GM12878 (cell line): ENCODE data around the gene ROBO1. TPM values are rescaled to one million over a fixed set of nuclear protein-coding genes. Genes with fewer than 3 reads are reported as not detected.

ENCODE experiments used
- ATAC-seq: fragments of 200-7000 bp; cut with Tn5 transposase; 3 replicates; pipeline ENCODE4 v1.9.1; 2020; ENCODE audit warnings: mild to moderate bottlenecking, moderate library complexity
- BruUV-seq: library from RNA; stranded (reverse); fragments of 400-500 nt; replicated peaks from 2 replicates; lab custom pipeline; 2021; lab: Mats Ljungman, UMichigan
- CTCF ChIA-PET: fragments of 300-600 bp; sonication (Branson Sonifier 250); formaldehyde crosslinking; extraction: SDS; loops from one replicate; lab custom pipeline; 2021; ENCODE audit warnings: inconsistent platforms; lab: Yijun Ruan, JAX
- POLR2A ChIA-PET: fragments of 350-600 bp; formaldehyde crosslinking; extraction: SDS; loops from one replicate; lab custom pipeline; 2021; ENCODE audit warnings: inconsistent platforms; lab: Charles Lee
- RAD21 ChIA-PET: fragments of 300-600 bp; sonication (Branson Sonifier 250); formaldehyde crosslinking; loops from one replicate; lab custom pipeline; 2023; ENCODE audit warnings: antibody characterized with exemption; ENCODE audit not compliant: unreplicated experiment; lab: Charles Lee
- SMC1A ChIA-PET: fragments of 300-600 bp; sonication (Branson Sonifier 250); formaldehyde crosslinking; loops from one replicate; lab custom pipeline; 2023; ENCODE audit not compliant: unreplicated experiment, uncharacterized antibody; lab: Charles Lee
- DNase-seq: peaks from one replicate; pipeline ENCODE4 v3.0.0-alpha.2; 2011; ENCODE audit warnings: low read depth, low spot score
- FAIRE-seq: peaks from 3 replicates; lab custom pipeline; 2011; peaks lifted over from hg19 to GRCh38; lab: Jason Lieb, UNC
- H2AFZ ChIP-seq: 2 replicates; pipeline ENCODE4 v1.6.0; 2011; ENCODE audit warnings: low read depth, low read length, control low read depth; ENCODE audit not compliant: control insufficient read depth
- H3K27ac ChIP-seq: 2 replicates; pipeline ENCODE4 v1.5.1; 2011; ENCODE audit warnings: control low read depth; ENCODE audit not compliant: control insufficient read depth, insufficient read depth
- H3K27me3 ChIP-seq, 2 experiments: replicated peaks in 1 of 2; 2 replicates each; pipeline versions ENCODE4 v1.6.0 to v1.6.1; 2011; ENCODE audit warnings: low read length in 1 of 2; ENCODE audit not compliant: control insufficient read depth in 2 of 2, insufficient read depth in 2 of 2
- H3K36me3 ChIP-seq, 2 experiments: 2 replicates each; pipeline ENCODE4 v1.5.1; 2011; ENCODE audit warnings: low read length in 1 of 2; ENCODE audit not compliant: control insufficient read depth in 2 of 2, insufficient read depth in 2 of 2
- H3K4me1 ChIP-seq: 2 replicates; pipeline ENCODE4 v1.6.1; 2011; ENCODE audit warnings: mild to moderate bottlenecking, low read length, moderate library complexity, mixed read lengths; ENCODE audit not compliant: control insufficient read depth, insufficient read depth
- H3K4me2 ChIP-seq: 2 replicates; pipeline ENCODE4 v1.6.0; 2011; ENCODE audit warnings: control low read depth; ENCODE audit not compliant: control insufficient read depth, insufficient read depth
- H3K4me3 ChIP-seq: fragments of 200-600 bp; sonication (generic); 2 replicates; pipeline ENCODE4 v1.5.1; 2016
- H3K79me2 ChIP-seq: 2 replicates; pipeline ENCODE4 v1.6.0; 2011; ENCODE audit warnings: low read length; ENCODE audit not compliant: control insufficient read depth, insufficient read depth
- H3K9ac ChIP-seq: 2 replicates; pipeline ENCODE4 v1.8.0; 2011; ENCODE audit warnings: low read length, control low read depth, mixed read lengths; ENCODE audit not compliant: control insufficient read depth, insufficient read depth
- H3K9me3 ChIP-seq: replicated peaks from 3 replicates; pipeline ENCODE4 v1.5.1; 2011; ENCODE audit warnings: mild to moderate bottlenecking, low read length; ENCODE audit not compliant: control insufficient read depth, insufficient read depth
- H4K20me1 ChIP-seq: 2 replicates; pipeline ENCODE4 v1.6.0; 2011; ENCODE audit not compliant: control insufficient read depth, insufficient read depth
- CBX3 ChIP-seq: fragments of 200-600 bp; sonication (generic); IDR thresholded peaks from 2 replicates; pipeline ENCODE4 v1.6.1; 2016; ENCODE audit warnings: low read depth, borderline replicate concordance
- CEBPB ChIP-seq, 2 experiments: fragments of 150-350 bp in 1 of 2; IDR thresholded peaks; 2 replicates each; pipeline ENCODE4 v1.6.1; 2012 to 2014; ENCODE audit warnings: low read depth in 2 of 2, low read length in 2 of 2, borderline replicate concordance in 1 of 2, inconsistent platforms in 1 of 2
- CHD2 ChIP-seq: IDR thresholded peaks from 2 replicates; pipeline ENCODE4 v1.6.1; 2011; ENCODE audit warnings: low read depth, low read length, improper control_type of control experiment, borderline replicate concordance
- CREB1 ChIP-seq: IDR thresholded peaks from 2 replicates; pipeline ENCODE4 v1.6.1; 2012; ENCODE audit warnings: low read depth, mild to moderate bottlenecking, inconsistent platforms
- HCFC1 ChIP-seq: fragments of 150-350 bp; IDR thresholded peaks from 2 replicates; pipeline ENCODE4 v1.6.1; 2014; ENCODE audit warnings: low read length
- JUNB ChIP-seq: IDR thresholded peaks from 2 replicates; pipeline ENCODE4 v1.6.1; 2016; ENCODE audit warnings: antibody characterized with exemption, mild to moderate bottlenecking
- JUND ChIP-seq: IDR thresholded peaks from 2 replicates; pipeline ENCODE4 v1.6.1; 2012; ENCODE audit warnings: low read depth, mild to moderate bottlenecking, low read length, improper control_type of control experiment, moderate library complexity
- MYC ChIP-seq: IDR thresholded peaks from 2 replicates; pipeline ENCODE4 v1.6.1; 2011; ENCODE audit warnings: mild to moderate bottlenecking, low read length, moderate library complexity, inconsistent platforms; ENCODE audit not compliant: insufficient read depth, insufficient replicate concordance, insufficient read length, severe bottlenecking
- WRNIP1 ChIP-seq: IDR thresholded peaks from 2 replicates; pipeline ENCODE4 v1.6.1; 2011; ENCODE audit warnings: low read depth, low read length, improper control_type of control experiment, borderline replicate concordance
- WGBS: methylation state at CpG from one replicate; pipeline ENCODE4 v1.1.6; 2016; ENCODE audit warnings: low lambda C conversion rate; ENCODE audit not compliant: insufficient replicate concordance, insufficient coverage; ENCODE audit errors: missing lambda C conversion rate; 5-methylcytosine and 5-hydroxymethylcytosine counted together
- in situ Hi-C: fragments of 300-500 bp; cut with MboI; formaldehyde crosslinking; loops from 9 replicates; pipeline ENCODE4 v1.14.3; 2018; ENCODE audit warnings: mixed read lengths
- intact Hi-C: fragments of 100-400 bp; cut with micrococcal nuclease; formaldehyde crosslinking; loops from one replicate; pipeline ENCODE4 v1.14.2; 2022; ENCODE audit not compliant: unreplicated experiment
- polyA plus RNA-seq, 11 experiments: library from polyadenylated mRNA; depleted of rRNA in 4 of 11; unstranded in 6 of 11; stranded (reverse) in 5 of 11; fragments of >200 nt; fragmentation: Nextera tagmentation in 4 of 11; fragmentation: Illumina TruSeq in 1 of 11; extraction: Ambion mirVana in 4 of 11; extraction: Trizol in 1 of 11; gene quantifications; 1 replicate in 1 of 11; 2 replicates in 10 of 11; pipeline versions ENCODE4 v1.2.1 to v1.2.3, GENCODE V29; 2011 to 2016; ENCODE audit warnings: inconsistent platforms in 2 of 11, missing spikeins in 2 of 11, low read depth in 1 of 11
- total RNA-seq, 4 experiments: library from RNA; depleted of rRNA in 3 of 4; stranded (reverse); fragments of >200 nt in 3 of 4; fragmentation: Illumina TruSeq in 1 of 4; extraction: Trizol in 1 of 4; gene quantifications; 2 replicates each; pipeline versions ENCODE4 v1.2.1 to v1.2.3, GENCODE V29; 2013 to 2021
- TF ChIP-seq, protein P1 (sequence below): IDR thresholded peaks from 2 replicates; pipeline ENCODE4 v1.6.1; 2012; ENCODE audit warnings: improper control_type of control experiment, low read depth, low read length; ENCODE audit not compliant: insufficient replicate concordance
- TF ChIP-seq, protein P2 (sequence below): fragments of 450-650 bp; IDR thresholded peaks from 2 replicates; pipeline ENCODE4 v1.6.1; 2017; ENCODE audit warnings: mild to moderate bottlenecking, low read depth, inconsistent platforms; ENCODE audit not compliant: poor library complexity, severe bottlenecking

The ROBO1 gene
- total and polyA plus RNA-seq, 10 of the 15 experiments (the other 5 are each of a cell fraction or from before 2014, with no cell fraction given): 0.29 to 46.5 (median 1.2) TPM

DNA sequence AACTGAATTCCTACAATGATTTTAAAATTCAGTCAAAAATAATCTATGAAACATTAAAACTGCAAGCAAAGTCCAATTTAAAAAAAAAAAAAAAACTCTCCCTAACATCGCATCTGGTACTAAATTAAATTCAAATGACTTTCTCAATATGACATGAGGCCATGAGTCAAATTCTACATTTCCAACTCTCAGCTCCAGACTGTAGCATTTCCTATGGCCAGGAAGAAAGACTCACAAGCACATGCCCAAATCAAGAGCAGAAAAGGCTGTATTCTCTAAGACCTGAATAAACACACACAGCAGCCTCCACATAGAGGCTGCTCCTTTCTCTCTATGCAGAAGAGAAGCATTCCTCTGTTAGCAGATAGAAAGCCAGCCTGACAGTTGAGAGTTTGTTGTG lies 729.2 kb downstream of the ROBO1 start:
- Histone ChIP-seq H3K4me1 (no peaks in the 10 kb centered on the region), H2AFZ (no peak overlapping the region), H3K4me3 (no peak overlapping the region), H4K20me1 (no peaks in the 10 kb centered on the region), H3K27ac (no peak overlapping the region), H3K4me2 (no peak overlapping the region), H3K27me3 (no peaks in the 10 kb centered on the region), H3K9me3 (no peaks in the 10 kb centered on the region), H3K36me3 (no peaks in the 10 kb centered on the region), H3K9ac (no peak overlapping the region), H3K79me2 (no peaks in the 10 kb centered on the region)
- in situ Hi-C loops (no loop called here), intact Hi-C loops (no loop called here)
- TF ChIP-seq MYC (no peak), JUNB (no peak), WRNIP1 (no peak), HCFC1 (no peak), JUND (no peak), CHD2 (no peak), CREB1 (no peak), CEBPB (IDR thresholded peaks at IDR 0.05; ENCODE audit: borderline replicate concordance in 1 of 2, low read depth in 2 of 2, low read length in 2 of 2) (no peak), CBX3 (no peak)
- TF ChIP-seq, protein P1, sequence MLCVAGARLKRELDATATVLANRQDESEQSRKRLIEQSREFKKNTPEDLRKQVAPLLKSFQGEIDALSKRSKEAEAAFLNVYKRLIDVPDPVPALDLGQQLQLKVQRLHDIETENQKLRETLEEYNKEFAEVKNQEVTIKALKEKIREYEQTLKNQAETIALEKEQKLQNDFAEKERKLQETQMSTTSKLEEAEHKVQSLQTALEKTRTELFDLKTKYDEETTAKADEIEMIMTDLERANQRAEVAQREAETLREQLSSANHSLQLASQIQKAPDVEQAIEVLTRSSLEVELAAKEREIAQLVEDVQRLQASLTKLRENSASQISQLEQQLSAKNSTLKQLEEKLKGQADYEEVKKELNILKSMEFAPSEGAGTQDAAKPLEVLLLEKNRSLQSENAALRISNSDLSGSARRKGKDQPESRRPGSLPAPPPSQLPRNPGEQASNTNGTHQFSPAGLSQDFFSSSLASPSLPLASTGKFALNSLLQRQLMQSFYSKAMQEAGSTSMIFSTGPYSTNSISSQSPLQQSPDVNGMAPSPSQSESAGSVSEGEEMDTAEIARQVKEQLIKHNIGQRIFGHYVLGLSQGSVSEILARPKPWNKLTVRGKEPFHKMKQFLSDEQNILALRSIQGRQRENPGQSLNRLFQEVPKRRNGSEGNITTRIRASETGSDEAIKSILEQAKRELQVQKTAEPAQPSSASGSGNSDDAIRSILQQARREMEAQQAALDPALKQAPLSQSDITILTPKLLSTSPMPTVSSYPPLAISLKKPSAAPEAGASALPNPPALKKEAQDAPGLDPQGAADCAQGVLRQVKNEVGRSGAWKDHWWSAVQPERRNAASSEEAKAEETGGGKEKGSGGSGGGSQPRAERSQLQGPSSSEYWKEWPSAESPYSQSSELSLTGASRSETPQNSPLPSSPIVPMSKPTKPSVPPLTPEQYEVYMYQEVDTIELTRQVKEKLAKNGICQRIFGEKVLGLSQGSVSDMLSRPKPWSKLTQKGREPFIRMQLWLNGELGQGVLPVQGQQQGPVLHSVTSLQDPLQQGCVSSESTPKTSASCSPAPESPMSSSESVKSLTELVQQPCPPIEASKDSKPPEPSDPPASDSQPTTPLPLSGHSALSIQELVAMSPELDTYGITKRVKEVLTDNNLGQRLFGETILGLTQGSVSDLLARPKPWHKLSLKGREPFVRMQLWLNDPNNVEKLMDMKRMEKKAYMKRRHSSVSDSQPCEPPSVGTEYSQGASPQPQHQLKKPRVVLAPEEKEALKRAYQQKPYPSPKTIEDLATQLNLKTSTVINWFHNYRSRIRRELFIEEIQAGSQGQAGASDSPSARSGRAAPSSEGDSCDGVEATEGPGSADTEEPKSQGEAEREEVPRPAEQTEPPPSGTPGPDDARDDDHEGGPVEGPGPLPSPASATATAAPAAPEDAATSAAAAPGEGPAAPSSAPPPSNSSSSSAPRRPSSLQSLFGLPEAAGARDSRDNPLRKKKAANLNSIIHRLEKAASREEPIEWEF: no peak
- TF ChIP-seq, protein P2, sequence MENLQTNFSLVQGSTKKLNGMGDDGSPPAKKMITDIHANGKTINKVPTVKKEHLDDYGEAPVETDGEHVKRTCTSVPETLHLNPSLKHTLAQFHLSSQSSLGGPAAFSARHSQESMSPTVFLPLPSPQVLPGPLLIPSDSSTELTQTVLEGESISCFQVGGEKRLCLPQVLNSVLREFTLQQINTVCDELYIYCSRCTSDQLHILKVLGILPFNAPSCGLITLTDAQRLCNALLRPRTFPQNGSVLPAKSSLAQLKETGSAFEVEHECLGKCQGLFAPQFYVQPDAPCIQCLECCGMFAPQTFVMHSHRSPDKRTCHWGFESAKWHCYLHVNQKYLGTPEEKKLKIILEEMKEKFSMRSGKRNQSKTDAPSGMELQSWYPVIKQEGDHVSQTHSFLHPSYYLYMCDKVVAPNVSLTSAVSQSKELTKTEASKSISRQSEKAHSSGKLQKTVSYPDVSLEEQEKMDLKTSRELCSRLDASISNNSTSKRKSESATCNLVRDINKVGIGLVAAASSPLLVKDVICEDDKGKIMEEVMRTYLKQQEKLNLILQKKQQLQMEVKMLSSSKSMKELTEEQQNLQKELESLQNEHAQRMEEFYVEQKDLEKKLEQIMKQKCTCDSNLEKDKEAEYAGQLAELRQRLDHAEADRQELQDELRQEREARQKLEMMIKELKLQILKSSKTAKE: no peak
- RAD21 ChIA-PET: interaction anchor here (1.3 to 2.0 kb wide), 2 partner anchors 47 to 324 kb away, joined by 3 to 4 read pairs; no protein-coding TSS in a partner anchor
- CTCF ChIA-PET: interaction anchor here (1.2 kb wide), 1 partner anchor 43 kb away, joined by 3 read pairs; no protein-coding TSS in a partner anchor
- ATAC-seq: no peak
- SMC1A ChIA-PET: interaction anchor here (0.7 to 1.9 kb wide), 3 partner anchors 8 to 393 kb away, joined by 3 to 8 read pairs (median 4); no protein-coding TSS in a partner anchor
- no TSS peak for BruUV-seq
- FAIRE-seq: no peak
- POLR2A ChIA-PET: no interaction called here
- no peak for DNase-seq
- 100% methylated on average over 1 of the region's 1 CpG for WGBS
